ENCODE measurements around the gene PLCXD1. TPM values are rescaled to one million over a fixed set of nuclear protein-coding genes. Genes with fewer than 3 reads are reported as not detected.
A peak's percentile ranks its signal among the peaks of the same experiment; 100 is the strongest.
"Not testable (repeated sequence)": the region's sequence is repeated elsewhere in the genome, so short reads cannot be mapped to it uniquely, and the experiment has no call there.

PLCXD1 gene
- total RNA-seq, 4 donors from 2014 or later, result 5.7 to 18.8 (median 9.2) TPM

DNA sequence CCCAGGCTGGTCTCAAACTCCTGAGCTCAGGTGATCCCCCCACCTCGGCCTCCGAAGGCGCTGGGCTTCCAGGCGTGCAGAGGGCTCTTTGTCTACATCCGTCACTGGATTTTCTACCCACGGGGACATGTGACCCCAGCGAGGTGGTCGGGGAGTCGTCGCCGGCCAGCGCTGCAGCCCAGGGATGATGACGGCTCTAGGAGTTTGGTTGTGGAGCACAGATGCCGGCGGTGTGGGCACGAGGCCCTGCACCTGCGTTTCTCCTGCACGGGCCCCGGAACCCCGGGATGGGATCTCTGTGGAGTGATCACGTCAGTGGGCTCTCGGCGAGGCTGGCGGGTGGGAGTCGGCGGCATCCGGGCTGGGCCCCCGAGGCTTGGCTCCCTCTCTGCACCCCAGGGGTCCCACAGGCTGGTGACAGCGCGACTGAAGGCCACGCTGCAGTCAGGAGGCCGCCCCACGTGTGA is 46.5 kb downstream of the PLCXD1 start:
- H3K4me1 ChIP-seq, result peaks cover 0 to 15% (median 8%) of the 10 kb centered on the region in 4 donors
- DNase-seq (ENCODE audit: low spot score in 2 of 2), result no peak
- WGBS, 2 donors, result 86 to 88% methylated on average over 19 to 31 of the region's 33 CpGs
- TF ChIP-seq, protein P1, sequence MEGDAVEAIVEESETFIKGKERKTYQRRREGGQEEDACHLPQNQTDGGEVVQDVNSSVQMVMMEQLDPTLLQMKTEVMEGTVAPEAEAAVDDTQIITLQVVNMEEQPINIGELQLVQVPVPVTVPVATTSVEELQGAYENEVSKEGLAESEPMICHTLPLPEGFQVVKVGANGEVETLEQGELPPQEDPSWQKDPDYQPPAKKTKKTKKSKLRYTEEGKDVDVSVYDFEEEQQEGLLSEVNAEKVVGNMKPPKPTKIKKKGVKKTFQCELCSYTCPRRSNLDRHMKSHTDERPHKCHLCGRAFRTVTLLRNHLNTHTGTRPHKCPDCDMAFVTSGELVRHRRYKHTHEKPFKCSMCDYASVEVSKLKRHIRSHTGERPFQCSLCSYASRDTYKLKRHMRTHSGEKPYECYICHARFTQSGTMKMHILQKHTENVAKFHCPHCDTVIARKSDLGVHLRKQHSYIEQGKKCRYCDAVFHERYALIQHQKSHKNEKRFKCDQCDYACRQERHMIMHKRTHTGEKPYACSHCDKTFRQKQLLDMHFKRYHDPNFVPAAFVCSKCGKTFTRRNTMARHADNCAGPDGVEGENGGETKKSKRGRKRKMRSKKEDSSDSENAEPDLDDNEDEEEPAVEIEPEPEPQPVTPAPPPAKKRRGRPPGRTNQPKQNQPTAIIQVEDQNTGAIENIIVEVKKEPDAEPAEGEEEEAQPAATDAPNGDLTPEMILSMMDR (IDR thresholded peaks at IDR 0.05), result no peak
- TF ChIP-seq EP300 (IDR thresholded peaks at IDR 0.05) (no peak), POLR2A (IDR thresholded peaks at IDR 0.05) (no peak)
- H3K27ac ChIP-seq, result no peak overlapping the region
- H3K9me3 ChIP-seq, result no peaks in the 10 kb centered on the region
- H3K4me3 ChIP-seq, result no peak overlapping the region
- peaks cover 0 to 26% of the 10 kb centered on the region in 2 donors for H3K27me3 ChIP-seq
- H3K36me3 ChIP-seq, result peaks cover 0 to 4% (median 0%) of the 10 kb centered on the region in 3 donors

GRCh38 chrX:329291-329910 is 48.2 kb downstream of the PLCXD1 start:
- 89 to 90% methylated on average over 8 to 15 of the region's 23 CpGs for WGBS, 2 donors
- Histone ChIP-seq H3K27ac (no peak overlapping the region), H3K9me3 (no peaks in the 10 kb centered on the region), H3K36me3 (peaks cover 0 to 21% (median 0%) of the 10 kb centered on the region in 3 donors), H3K4me1 (peaks cover 0 to 15% (median 8%) of the 10 kb centered on the region in 4 donors), H3K27me3 (peaks cover 0 to 22% of the 10 kb centered on the region in 2 donors), H3K4me3 (no peak overlapping the region)
- DNase-seq (ENCODE audit: low spot score in 2 of 2), result no peak
- no peak for TF ChIP-seq POLR2A (IDR thresholded peaks at IDR 0.05)
- no peak for TF ChIP-seq EP300 (IDR thresholded peaks at IDR 0.05)
- TF ChIP-seq, protein P1 (IDR thresholded peaks at IDR 0.05), result no peak

DNA sequence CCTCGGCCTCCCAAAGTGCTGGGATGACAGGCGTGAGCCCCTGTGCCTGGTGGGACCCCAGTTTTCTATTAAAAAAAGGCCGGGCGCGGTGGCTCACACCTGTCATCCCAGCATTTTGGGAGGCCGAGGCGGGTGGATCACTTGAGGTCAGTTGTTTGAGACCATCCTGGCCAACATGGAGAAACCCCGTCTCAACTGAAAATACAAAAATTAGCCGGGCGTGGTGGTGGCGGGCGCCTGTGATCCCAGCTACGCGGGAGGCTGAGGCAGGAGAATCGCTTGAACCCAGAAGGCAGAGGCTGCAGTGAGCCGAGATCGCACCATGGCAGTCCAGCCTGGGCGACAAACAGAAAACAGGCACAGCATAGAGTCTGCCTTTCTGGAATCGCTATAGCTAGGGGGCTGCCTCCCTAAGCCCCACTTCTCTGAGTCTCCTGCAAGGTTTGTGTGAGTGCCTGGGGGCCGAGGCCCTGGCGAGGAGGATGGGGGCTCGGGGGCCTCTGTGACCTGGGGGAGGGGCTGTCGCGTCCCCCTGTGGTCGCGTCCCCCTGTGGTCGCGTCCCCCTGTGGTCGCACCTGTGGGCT is 49.1 kb downstream of the PLCXD1 start:
- WGBS, 2 donors, result 75 to 81% methylated on average over 25 to 26 of the region's 29 CpGs
- H3K9me3 ChIP-seq; H3K27ac ChIP-seq; DNase-seq (ENCODE audit: low spot score in 2 of 2); H3K4me3 ChIP-seq: not testable (repeated sequence)
- H3K36me3 ChIP-seq, result peaks cover 0 to 30% (median 0%) of the 10 kb centered on the region in 3 donors
- H3K4me1 ChIP-seq, result peaks cover 0 to 15% (median 8%) of the 10 kb centered on the region in 4 donors
- H3K27me3 ChIP-seq, result peaks cover 0 to 17% of the 10 kb centered on the region in 2 donors

GRCh38 chrX:330726-331150 is 49.6 kb downstream of the PLCXD1 start:
- Histone ChIP-seq H3K27ac (no peak overlapping the region), H3K36me3 (peaks cover 0 to 35% (median 0%) of the 10 kb centered on the region in 3 donors), H3K27me3 (peaks cover 0 to 17% of the 10 kb centered on the region in 2 donors), H3K9me3 (no peaks in the 10 kb centered on the region), H3K4me1 (peaks cover 0 to 15% (median 8%) of the 10 kb centered on the region in 4 donors), H3K4me3 (peak overlapping the region in 2 of 4 donors; percentile 21 to 40)
- WGBS, 2 donors, result 25 to 34% methylated on average over 12 to 15 of the region's 28 CpGs
- no peak for TF ChIP-seq POLR2A (IDR thresholded peaks at IDR 0.05)
- TF ChIP-seq, protein P1 (IDR thresholded peaks at IDR 0.05), result no peak
- TF ChIP-seq EP300 (IDR thresholded peaks at IDR 0.05), result no peak
- no peak for DNase-seq (ENCODE audit: low spot score in 2 of 2)

DNA sequence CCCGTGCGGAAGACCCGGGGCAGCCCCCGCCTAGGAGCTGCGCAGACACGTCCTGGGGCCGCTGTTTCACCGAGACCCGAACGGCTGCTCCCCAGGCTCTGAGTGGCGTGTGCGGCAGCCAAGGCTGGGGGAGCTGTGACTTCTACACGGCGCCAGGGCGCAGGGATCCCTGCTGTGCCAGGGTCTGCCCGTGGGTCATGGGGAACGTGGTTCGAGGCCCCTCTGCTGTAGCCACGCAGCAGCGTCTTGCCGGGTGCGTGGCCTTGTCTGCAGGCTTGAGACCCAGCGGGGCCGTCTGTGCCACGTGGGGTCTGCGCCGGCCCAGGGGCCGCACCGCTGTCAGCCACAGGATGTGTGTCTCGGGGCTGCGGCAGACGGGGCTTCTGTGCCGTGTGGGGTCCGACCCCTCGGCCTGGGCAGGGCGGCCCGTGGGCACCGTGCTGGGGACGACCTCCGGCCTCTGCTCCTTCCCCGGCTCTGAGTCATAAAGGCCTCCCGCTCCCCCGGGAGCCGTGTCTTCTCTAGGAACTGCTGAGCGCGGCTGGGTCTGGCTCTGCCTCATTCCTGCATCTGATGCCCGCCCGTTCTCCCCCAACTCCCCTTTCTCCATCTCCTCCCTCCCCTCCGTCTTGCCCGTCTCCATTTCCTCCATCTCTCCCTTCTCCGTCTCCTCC is 50.1 kb downstream of the PLCXD1 start:
- peaks cover 0 to 17% of the 10 kb centered on the region in 2 donors for H3K27me3 ChIP-seq
- WGBS, 2 donors, result 2 to 15% methylated on average over 14 to 51 of the region's 51 CpGs
- H3K4me3 ChIP-seq, result peak overlapping the region in 3 of 4 donors; percentile 12 to 40 (median 21)
- peaks cover 0 to 40% (median 0%) of the 10 kb centered on the region in 3 donors for H3K36me3 ChIP-seq
- no peaks in the 10 kb centered on the region for H3K9me3 ChIP-seq
- TF ChIP-seq POLR2A (IDR thresholded peaks at IDR 0.05), result no peak
- TF ChIP-seq, protein P1 (IDR thresholded peaks at IDR 0.05), result no peak
- no peak for TF ChIP-seq EP300 (IDR thresholded peaks at IDR 0.05)
- no peak overlapping the region for H3K27ac ChIP-seq
- no peak for DNase-seq (ENCODE audit: low spot score in 2 of 2)
- peaks cover 0 to 15% (median 8%) of the 10 kb centered on the region in 4 donors for H3K4me1 ChIP-seq

Data from tibial nerve (tissue), 4 donors.